Gastrocnemius medialis (tissue), 4 donors: Measurements from ENCODE around the gene MACROD2. TPM values are rescaled to one million over a fixed set of nuclear protein-coding genes. Genes with fewer than 3 reads are reported as not detected.

Source experiments
- ATAC-seq, 2 donors: fragments of 150-250 bp; one replicate each; pipeline ENCODE4 v1.9.1; 2016
- DNase-seq, 2 donors: peaks; one replicate each; pipeline ENCODE4 v3.0.0-alpha.2; 2019
- H3K27ac ChIP-seq, 4 donors: fragments of 200-600 bp; sonication (generic); 1 replicate in 1 of 4; 2 replicates in 3 of 4; pipeline ENCODE4 v1.5.1; 2016 to 2018; ENCODE audit warnings: mild to moderate bottlenecking in 2 of 4, moderate library complexity in 1 of 4
- H3K27me3 ChIP-seq, 3 donors: fragments of 200-600 bp; sonication (generic) in 2 of 3; 1 replicate in 1 of 3; 2 replicates in 2 of 3; pipeline versions ENCODE4 v1.5.1 to v1.6.0; 2016 to 2019; ENCODE audit warnings: mild to moderate bottlenecking in 1 of 3, moderate library complexity in 1 of 3
- H3K36me3 ChIP-seq, 2 donors: fragments of 200-600 bp; sonication (generic) in 1 of 2; one replicate each; pipeline ENCODE4 v1.5.1; 2017 to 2018
- H3K4me1 ChIP-seq, 2 donors: fragments of 200-600 bp; sonication (generic) in 1 of 2; one replicate each; pipeline ENCODE4 v1.5.1; 2016 to 2017; ENCODE audit warnings: mild to moderate bottlenecking in 2 of 2
- H3K4me3 ChIP-seq, 4 donors: fragments of 200-600 bp; sonication (generic) in 3 of 4; 1 replicate in 1 of 4; 2 replicates in 3 of 4; pipeline ENCODE4 v1.5.1; 2016 to 2019; ENCODE audit warnings: mild to moderate bottlenecking in 2 of 4
- H3K9me3 ChIP-seq, 3 donors: fragments of 200-600 bp; sonication (generic) in 2 of 3; 1 replicate in 1 of 3; 2 replicates in 2 of 3; pipeline ENCODE4 v1.5.1; 2016 to 2019
- CTCF ChIP-seq, 5 experiments: fragments of 450-650 bp in 3 of 5; fragments of 200-600 bp in 2 of 5; sonication (generic) in 2 of 5; IDR thresholded peaks in 4 of 5; conservative IDR thresholded peaks in 1 of 5; 1 replicate in 4 of 5; 2 replicates in 1 of 5; pipeline ENCODE4 v1.5.1; 2016 to 2019; ENCODE audit warnings: antibody characterized with exemption in 5 of 5, mild to moderate bottlenecking in 3 of 5, moderate library complexity in 3 of 5
- POLR2A ChIP-seq, 2 donors: fragments of 450-650 bp; IDR thresholded peaks; one replicate each; pipeline ENCODE4 v1.6.1; 2017; ENCODE audit warnings: antibody characterized with exemption in 2 of 2, mild to moderate bottlenecking in 2 of 2, moderate library complexity in 2 of 2
- in situ Hi-C, 4 donors: fragments of 200-750 bp; cut with MboI; loops; one replicate each; pipeline versions ENCODE4 v1.15.0 to v1.8.0; 2017; ENCODE audit warnings: low sequenced_read_pairs in 4 of 4
- intact Hi-C: fragments of 100-400 bp; cut with DNase I; formaldehyde crosslinking; loops from one replicate; pipeline ENCODE4 v1.15.1; 2023; ENCODE audit warnings: low total_unique reads
- total RNA-seq, 4 donors: library from RNA; depleted of rRNA; stranded (reverse); fragments of >200 nt; gene quantifications; one replicate each; pipeline versions ENCODE4 v1.1.0 to v1.2.3, GENCODE V29; 2016

Gene MACROD2
- total RNA-seq, 4 donors from 2014 or later = 1.8 to 10.2 (median 3.6) TPM

- Histone ChIP-seq H3K4me1 (no peaks in the 10 kb centered on the region), H3K4me3 (no peak overlapping the region), H3K27me3 (no peaks in the 10 kb centered on the region), H3K9me3 (no peaks in the 10 kb centered on the region), H3K36me3 (no peaks in the 10 kb centered on the region), H3K27ac (no peak overlapping the region)
- no peak for ATAC-seq
- in situ Hi-C loops = no loop called here
- intact Hi-C loops = no loop called here
- TF ChIP-seq POLR2A (IDR thresholded peaks at IDR 0.05) = no peak
- TF ChIP-seq CTCF (IDR thresholded peaks at IDR 0.05 in 4 of 5, conservative IDR thresholded peaks at IDR 0.05 in 1 of 5) = no peak
- no peak for DNase-seq
Observed at GRCh38 chr20:15077733-15078250, 1082.5 kb downstream of the MACROD2 start.

GRCh38 chr20:15079594-15080340 is 1084.5 kb downstream of the MACROD2 start:
- ATAC-seq (no peak), DNase-seq (no peak)
- Histone ChIP-seq H3K27ac (no peak overlapping the region), H3K9me3 (no peaks in the 10 kb centered on the region), H3K27me3 (no peaks in the 10 kb centered on the region), H3K4me3 (no peak overlapping the region), H3K4me1 (no peaks in the 10 kb centered on the region), H3K36me3 (no peaks in the 10 kb centered on the region)
- intact Hi-C loops (no loop called here), in situ Hi-C loops (no loop called here)
- TF ChIP-seq POLR2A (IDR thresholded peaks at IDR 0.05) (no peak), CTCF (IDR thresholded peaks at IDR 0.05 in 4 of 5, conservative IDR thresholded peaks at IDR 0.05 in 1 of 5) (no peak)

- TF ChIP-seq CTCF (IDR thresholded peaks at IDR 0.05 in 4 of 5, conservative IDR thresholded peaks at IDR 0.05 in 1 of 5) = no peak
- no peak for TF ChIP-seq POLR2A (IDR thresholded peaks at IDR 0.05)
- no peak for ATAC-seq
- in situ Hi-C loops (no loop called here), intact Hi-C loops (no loop called here)
- no peaks in the 10 kb centered on the region for H3K36me3 ChIP-seq
- no peak overlapping the region for H3K4me3 ChIP-seq
- no peak for DNase-seq
- H3K27me3 ChIP-seq = no peaks in the 10 kb centered on the region
- H3K27ac ChIP-seq = no peak overlapping the region
- H3K4me1 ChIP-seq = no peaks in the 10 kb centered on the region
- H3K9me3 ChIP-seq = no peaks in the 10 kb centered on the region
Observed at GRCh38 chr20:15081261-15081660, 1085.9 kb downstream of the MACROD2 start.

GRCh38 chr20:15091421-15092037 is 1096.2 kb downstream of the MACROD2 start:
- in situ Hi-C loops = no loop called here
- intact Hi-C loops = no loop called here
- Histone ChIP-seq H3K4me3 (no peak overlapping the region), H3K36me3 (no peaks in the 10 kb centered on the region), H3K4me1 (no peaks in the 10 kb centered on the region), H3K27me3 (no peaks in the 10 kb centered on the region), H3K27ac (no peak overlapping the region), H3K9me3 (no peaks in the 10 kb centered on the region)
- DNase-seq = no peak
- no peak for ATAC-seq
- TF ChIP-seq POLR2A (IDR thresholded peaks at IDR 0.05) = no peak
- TF ChIP-seq CTCF (IDR thresholded peaks at IDR 0.05 in 4 of 5, conservative IDR thresholded peaks at IDR 0.05 in 1 of 5) = no peak
